ENCODE results near the gene GRIP2.

The GRIP2 gene

GRCh38 chr3:14456794-14457193, 83.3 kb downstream of the GRIP2 start:
- DNase-seq (ENCODE audit: low read depth in 2 of 2), result no peak
- no peak for TF ChIP-seq CTCF (IDR thresholded peaks at IDR 0.05; ENCODE audit: low read depth, low read length)
- H3K4me3 ChIP-seq (replicated peaks in 1 of 2; ENCODE audit: low read depth in 2 of 2, low read length in 2 of 2), result no peak overlapping the region

GRCh38 chr3:14455571-14456317, 84.4 kb downstream of the GRIP2 start:
- TF ChIP-seq CTCF (IDR thresholded peaks at IDR 0.05; ENCODE audit: low read depth, low read length), result no peak
- peak in 1 of 2 donors; percentile 34 for DNase-seq (ENCODE audit: low read depth in 2 of 2)
- H3K4me3 ChIP-seq (replicated peaks in 1 of 2; ENCODE audit: low read depth in 2 of 2, low read length in 2 of 2), result no peak overlapping the region

GRCh38 chr3:14454639-14455310, 85.4 kb downstream of the GRIP2 start:
- DNase-seq (ENCODE audit: low read depth in 2 of 2), result no peak
- TF ChIP-seq CTCF (IDR thresholded peaks at IDR 0.05; ENCODE audit: low read depth, low read length), result no peak
- no peak overlapping the region for H3K4me3 ChIP-seq (replicated peaks in 1 of 2; ENCODE audit: low read depth in 2 of 2, low read length in 2 of 2)

GRCh38 chr3:14453876-14454638, 86.1 kb downstream of the GRIP2 start:
- no peak for TF ChIP-seq CTCF (IDR thresholded peaks at IDR 0.05; ENCODE audit: low read depth, low read length)
- H3K4me3 ChIP-seq (replicated peaks in 1 of 2; ENCODE audit: low read depth in 2 of 2, low read length in 2 of 2), result no peak overlapping the region
- DNase-seq (ENCODE audit: low read depth in 2 of 2), result no peak

GRCh38 chr3:14452740-14453710, 87.1 kb downstream of the GRIP2 start:
- H3K4me3 ChIP-seq (replicated peaks in 1 of 2; ENCODE audit: low read depth in 2 of 2, low read length in 2 of 2), result peak overlapping the region in 1 of 2 donors; percentile 24
- no peak for TF ChIP-seq CTCF (IDR thresholded peaks at IDR 0.05; ENCODE audit: low read depth, low read length)
- DNase-seq (ENCODE audit: low read depth in 2 of 2), result peak; percentile 99 to 100
